ENCODE data around the gene RAD18.

RAD18 gene

DNA sequence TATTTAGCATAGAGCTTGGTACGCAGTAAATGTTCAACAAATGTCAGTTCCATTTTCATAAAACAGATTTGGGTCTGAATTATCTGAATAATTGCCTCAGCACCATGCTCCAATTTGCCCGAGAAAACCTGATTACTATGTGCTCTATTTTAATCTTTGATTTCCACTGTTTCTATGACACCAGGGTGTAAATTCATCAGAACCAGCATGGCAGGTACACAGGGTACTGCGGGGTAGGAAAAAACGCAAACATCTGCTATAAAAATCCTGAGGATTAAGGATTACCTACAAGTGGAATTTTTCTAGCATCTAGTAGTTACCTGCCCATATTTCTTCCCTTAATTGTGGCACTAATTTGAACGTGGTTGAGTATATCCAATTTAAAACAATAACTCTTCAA is 70.3 kb downstream of the RAD18 start:
- DNase-seq, result no peak

DNA sequence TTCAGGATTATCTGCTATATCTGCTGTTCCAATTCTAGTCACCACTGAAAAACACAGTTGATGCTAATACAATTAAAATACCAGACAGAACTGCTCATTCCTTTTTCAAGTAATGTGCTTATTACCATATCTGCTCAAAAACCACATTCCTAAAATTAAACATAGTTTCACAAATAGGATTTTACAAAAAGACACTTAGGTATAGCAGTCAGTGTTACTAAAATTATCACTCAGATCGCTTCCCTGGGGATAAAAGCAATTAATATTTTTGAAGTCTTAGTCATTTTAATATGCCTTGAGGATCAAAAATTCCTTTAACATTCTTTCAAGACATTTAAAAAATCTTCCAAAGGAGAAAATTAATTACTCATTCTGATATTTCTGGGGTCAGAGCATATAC is 71.5 kb downstream of the RAD18 start:
- DNase-seq, result no peak

DNA sequence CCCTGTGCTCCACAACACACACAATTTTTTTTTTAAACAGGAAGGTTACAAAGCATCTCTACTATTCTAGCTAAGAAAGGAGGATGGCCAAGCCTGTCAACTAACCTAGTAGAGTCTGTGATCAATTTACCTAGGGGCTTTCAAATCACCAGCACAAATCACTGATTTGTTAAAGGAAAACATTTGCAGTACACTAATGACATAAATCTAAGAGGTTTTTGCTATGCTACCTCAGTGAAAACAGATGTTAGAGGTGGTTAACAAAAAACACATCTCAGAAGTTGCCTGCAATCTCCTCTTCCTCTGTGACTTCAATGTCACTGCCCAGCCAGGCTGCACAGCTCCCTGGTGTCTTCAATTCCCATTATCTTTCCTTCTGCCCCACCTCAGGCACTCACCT is 72.0 kb downstream of the RAD18 start:
- no peak for DNase-seq

DNA sequence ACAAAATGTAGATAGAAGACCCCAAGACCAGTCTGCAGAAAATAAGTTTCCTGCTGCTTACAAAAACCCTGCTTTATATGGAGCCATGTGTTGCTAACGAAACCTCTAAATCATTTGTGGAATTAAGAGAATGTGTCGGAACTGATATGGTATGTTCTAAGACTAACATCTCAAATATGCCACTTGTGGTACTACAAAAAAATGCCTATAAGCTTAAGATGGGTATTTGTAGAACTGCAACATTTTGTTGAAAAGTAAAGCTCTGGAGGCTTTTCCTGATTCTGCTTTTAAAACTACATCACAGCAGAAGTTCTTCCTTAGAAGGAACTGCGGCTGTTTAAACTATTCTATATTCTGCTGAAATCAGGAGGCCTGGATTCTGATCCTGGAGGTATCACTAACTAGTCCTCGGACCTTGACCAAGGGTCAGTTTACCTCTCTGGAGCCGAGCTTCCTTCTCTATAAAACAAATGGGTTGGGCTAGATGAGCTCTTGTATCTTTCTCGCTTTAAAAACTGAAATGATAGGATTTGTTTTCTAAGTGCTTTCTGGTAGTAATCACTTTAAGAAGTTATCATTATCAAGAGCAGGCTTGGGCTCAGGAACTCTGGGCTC is 74.9 kb downstream of the RAD18 start:
- no peak for DNase-seq

DNA sequence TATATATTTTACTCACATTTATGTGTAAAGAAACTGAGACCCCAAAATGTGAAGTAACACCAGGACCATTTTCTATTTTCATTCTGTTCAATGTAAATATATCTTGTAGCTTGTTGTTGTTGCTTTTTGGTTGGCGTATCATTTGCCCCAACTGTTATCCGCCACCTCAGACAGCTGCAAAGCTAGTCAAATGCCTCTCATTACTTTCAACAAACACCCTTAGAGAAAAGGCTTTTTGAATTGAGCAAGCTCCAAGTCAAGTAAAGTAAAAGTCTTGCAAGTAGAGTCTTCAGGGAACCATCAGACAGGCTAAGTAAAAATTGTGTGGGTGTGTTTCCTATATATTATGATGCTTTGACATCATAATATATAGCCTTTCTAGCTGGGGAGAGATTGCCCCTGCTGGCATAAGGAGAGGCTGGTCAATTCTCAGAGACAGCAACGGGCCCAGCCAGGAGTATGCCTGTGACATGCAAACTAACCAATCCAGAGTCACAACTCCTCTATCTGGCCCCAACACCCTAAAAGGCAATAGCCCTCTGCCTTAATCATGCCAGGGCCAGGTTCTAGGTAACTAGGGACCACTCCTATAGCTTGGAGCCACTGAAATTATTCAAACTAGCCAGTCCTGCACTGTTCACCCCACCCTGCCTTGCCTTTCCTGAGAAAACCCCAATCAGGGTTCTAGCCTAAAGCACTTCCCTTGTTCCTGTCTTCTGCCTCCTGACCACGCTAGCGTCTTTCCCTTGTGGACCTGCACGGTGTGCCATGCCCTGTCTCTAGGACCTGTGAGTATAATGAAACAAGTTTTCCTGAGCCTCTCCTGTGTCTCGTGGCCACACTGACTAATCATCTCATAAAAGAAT is 75.6 kb downstream of the RAD18 start:
- DNase-seq, result no peak

DNA sequence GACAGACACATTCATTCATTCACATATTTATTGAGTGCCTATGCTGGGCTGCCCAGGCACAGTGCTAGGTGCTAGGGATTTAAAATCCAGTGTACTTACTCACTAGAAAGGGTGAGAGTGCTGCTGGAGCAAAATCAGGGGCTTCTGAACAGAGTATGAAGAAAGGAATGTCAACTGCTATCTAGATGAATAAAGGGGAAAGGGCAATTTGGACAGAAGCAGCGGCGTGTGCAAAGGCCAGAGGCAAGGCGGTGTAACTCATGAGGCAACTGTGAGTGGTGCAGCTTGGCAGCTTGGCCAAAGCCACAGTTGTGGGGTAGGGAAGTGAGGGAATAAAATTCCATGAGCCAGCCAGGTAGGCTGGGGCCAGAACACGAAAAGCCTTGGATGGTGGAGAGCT is 76.7 kb downstream of the RAD18 start:
- no peak for DNase-seq

DNA sequence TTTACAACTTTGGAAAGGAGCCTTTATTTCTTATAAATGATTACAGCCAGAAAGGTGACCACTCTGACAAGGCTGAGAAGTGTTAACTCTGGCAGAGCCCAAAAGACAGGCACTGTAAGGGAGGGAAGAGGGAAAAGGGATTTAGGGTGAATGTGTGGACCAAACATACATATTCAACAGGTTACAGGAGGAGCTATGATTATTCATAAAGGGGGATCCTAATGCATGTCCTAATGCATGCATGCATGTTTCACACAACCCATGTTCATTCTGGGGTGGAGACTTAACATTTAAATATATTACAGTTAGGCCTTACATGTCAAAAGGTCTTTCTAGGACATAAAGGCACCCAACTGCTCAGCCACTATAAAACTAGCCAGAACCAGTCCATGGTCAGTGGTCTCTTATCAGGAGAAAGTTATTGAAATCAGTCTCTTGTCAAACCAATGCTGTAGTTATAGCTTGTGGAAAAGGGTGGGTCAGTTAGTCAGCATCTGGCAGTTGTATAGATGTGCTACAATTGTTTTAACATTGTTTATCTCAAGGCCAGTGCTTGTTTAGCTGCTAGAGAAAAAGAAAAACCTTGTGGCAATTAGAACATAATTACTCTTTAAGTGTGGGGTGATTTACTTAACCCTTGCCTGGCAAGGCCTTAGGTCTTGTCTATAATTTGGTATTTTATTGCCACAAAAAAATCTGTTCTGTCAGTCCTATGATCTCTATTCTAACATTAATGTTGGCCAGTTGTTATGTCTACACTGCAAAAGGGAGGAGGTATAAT is 77.5 kb downstream of the RAD18 start:
- DNase-seq, result no peak

DNA sequence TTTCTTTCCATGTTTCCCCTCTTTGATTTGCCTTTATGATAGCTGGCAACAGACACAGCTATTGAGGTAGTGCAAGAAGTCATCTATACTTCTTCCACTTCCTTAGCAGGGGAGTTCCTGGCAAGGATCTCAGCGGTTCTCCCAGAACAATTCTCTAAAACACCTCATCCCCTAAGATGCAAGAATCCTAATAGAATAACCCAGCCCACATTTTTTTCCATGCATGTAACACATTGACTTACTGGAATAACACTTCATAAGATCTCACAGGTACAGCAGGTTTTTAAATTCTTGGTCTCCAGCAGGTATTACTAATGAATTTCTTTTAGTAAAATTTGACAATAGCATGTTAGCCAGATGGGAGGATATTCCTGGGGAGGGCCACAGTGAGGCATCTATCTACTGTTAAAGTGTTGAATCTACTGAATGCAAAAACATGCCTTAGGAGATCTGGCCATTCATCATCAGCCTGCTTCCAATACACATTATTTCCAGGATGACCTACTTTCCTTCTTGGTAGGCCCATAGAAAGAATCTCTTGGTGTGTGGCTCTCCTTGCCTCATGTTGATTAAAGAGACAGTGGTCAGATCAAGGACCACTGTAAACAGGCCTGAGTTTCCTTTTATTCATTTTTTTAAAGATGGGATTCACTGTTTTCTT is 78.5 kb downstream of the RAD18 start:
- no peak for DNase-seq

DNA sequence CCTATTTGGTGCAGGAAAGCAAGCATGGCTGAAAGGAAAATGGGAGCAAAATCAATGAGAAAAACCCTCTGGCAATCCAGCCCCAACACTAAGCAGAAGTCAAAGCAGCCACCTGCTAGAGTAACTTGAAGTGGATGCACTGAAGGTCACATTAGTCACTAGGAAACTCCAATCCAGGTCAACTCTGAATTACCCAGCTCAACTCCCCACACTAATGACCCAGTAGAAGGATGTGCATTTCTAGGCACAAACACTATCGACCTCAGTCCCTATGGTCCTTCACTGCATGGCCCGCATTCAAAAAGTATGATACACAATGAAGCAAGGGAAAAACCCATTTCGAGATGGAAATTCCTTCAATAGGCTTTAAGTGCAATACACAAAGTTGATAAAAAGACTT is 80.6 kb downstream of the RAD18 start:
- DNase-seq, result no peak

DNA sequence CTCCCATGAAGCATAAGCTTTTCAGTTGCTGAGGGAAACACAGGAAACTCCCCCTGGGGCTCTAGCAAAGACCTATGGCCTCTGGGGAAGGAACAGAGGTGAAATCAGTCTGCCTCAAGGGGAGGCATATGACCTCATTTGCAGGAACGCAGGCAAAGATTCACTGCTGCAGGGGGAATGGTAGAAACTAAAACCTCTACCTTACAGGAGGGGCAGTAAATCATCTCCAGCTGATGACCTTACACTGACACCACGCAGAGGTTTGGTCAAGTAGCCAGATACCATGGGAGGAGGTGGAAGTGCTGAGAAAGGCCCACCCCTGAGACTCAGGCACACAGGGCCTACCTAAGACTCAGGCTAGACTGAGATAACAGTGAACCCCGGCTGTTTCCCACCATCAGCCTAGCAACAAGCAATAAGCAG is 81.1 kb downstream of the RAD18 start:
- DNase-seq, result no peak

DNA sequence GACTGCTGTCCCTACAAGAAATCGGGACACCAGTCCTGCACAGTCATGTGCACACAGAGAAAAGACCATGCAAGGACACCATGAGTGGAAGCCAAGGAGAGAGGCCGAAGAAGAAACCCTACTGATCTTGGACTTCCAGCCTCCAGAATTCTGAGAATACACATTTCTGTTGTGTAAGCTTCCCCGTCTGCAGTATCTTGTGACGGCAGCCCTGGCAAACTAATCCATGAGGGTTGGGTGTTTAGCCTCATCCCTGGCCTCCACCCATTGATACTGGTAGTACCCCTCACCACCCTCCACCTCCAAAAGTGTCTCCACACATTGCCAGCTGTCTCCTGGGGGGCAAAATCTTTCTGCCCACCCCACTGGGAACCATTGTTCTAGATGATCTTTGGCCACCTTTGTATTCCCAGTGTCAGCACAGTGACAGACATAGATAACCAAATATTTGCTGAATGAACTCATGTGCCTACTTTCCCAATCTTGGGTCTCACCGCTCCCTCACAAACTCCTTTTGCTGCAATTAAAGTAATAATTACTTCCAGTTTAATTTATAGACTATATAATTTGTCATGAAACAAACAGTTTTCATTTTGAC is 83.8 kb downstream of the RAD18 start:
- DNase-seq, result no peak

DNA sequence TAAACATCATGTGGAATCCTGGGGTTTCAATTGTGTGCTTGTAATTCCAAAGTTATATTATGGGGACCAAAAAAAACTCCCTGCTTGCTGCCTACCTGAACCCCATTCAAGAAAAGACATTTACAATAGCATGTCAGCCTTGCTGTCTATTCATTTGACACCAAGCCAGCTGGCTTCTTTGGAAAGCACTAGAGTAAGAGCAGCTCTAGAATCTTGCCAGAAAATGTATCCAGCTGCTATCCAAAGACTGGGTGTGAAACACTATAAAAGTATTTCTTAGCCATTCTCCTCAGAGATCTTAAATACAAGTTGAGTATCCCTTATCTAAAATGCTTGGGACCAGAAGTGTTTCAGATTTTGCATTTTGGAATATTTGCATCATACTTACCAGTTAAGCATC is 87.4 kb downstream of the RAD18 start:
- DNase-seq, result no peak

DNA sequence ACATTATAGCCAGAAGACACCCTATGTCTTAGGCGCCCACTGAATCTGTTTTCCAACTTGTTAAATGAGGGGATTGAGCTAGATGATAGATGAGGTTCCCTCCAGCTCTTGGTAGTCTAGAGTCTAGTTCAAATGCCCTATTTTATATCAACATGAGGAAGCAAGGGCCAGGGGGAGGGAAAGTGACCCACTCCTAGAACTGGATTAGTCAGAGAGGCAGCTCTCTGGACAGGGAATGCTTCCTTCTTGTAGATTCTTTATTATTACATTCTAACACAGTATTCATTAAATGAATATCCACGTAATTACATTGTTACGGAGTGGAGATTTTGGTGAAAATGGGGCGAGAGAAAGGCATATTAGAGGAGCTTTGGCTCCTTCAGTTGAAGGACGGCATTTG is 89.5 kb downstream of the RAD18 start:
- DNase-seq, result no peak

DNA sequence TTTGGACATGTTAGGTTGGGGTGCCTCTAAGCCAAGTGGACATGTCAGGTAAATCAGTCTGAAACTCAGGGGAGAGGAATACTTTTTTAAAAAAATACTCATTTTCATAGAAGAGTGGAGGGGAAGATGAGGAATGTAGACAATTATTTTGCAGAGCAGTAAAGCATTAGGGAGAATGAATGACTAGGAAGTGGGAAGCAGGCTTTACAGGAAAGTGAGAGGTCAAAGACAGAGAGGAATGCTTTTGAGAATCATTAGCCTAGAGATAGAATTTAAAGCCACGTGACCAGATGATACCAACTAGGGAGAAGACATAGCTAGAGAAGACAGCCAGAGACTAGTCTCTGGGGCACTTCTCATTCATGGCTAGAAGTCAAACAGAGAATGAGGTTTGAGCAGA is 91.0 kb downstream of the RAD18 start:
- DNase-seq, result no peak

DNA sequence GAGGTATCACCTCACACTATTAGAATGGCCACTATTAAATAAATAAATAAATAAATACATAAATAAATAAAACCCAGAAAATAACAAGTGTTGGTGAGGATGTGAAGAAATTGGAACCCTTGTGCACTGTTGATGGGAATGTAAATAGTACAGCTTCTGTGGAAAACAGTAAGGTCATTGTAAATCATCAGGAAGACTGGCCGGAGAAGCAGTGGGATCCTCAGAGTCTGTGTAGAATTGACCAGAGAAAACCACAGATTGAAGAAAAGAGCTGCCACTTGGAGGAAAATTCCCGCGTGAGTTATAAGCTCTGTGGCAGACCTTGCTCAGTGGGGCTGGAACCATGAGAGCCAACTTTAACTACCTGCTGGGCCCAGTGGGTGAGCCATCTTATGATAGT is 92.0 kb downstream of the RAD18 start:
- no peak for DNase-seq

DNA sequence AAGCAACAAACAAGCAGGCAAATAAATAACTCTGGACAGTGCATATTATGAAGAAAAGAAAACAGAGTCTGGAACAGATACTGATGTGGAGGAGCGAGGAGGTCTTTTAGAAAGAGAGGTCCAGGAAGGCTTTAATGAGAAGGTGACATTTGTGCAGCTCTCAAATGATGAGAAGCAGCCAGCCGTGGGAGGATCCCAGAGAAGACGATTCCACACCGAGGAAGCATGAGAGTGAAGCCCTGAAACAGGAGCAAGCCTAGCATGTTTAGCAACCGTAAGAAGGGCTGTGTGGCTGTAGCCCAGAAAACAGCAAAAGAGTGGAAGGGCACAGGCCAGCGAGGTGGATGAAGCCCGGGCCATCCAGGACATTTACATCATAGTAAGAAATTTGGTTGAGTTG is 93.1 kb downstream of the RAD18 start:
- DNase-seq, result no peak

DNA sequence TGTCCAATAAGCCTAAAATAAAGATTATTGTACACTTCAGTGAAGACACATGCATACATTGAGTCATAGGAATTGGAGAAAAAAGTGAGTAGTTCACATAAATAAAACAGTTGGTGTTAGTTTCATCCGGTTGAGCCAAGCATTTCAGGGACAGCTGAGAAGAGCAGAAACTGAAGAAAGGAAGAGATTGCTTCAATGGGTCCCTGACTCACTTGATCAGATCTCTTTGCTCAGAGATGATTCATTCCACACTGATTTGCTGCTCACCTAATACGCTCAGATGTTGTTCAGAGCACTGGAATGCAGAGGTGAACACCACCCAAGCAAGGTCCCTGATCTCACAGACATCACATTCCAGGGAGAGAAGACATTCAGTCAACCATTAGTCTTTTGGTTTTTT is 93.7 kb downstream of the RAD18 start:
- DNase-seq, result no peak

DNA sequence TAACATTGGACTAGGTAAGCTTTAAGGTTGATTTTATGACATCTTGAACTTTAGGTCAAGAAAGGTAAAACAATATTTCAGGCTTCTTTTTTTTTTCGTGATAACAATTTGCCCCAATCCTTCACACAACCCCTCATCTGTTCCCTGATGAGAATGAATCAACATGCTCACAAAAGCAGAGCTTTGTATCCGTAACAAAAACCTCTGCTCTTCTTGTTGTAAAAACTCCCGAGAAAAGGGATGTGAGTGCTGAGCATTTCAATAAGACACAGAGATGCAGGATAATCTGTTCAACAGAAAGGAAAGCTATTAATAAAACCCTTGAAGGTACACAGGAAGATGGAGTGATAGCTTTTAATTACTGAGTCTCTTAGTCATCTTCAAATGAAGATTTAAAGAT is 94.3 kb downstream of the RAD18 start:
- DNase-seq, result no peak

DNA sequence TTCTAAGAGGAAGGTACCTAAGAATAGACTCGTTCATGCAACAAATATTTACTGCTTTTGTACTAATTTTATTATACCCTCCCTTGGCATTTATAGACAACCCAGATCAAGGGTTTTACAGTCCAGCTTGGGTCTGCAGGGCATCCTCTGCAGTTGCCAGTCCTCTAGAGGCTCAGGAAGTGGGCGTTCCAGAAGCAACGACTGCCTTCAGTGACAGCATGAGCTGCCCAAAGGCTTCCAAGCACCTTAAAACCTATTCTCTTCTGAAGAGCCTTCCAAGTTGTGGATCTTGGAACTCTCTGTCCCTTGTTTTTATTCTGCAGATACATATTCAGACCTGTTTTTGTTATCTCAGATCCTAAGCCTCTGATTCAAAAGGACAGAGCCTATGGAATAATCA is 95.6 kb downstream of the RAD18 start:
- no peak for DNase-seq

DNA sequence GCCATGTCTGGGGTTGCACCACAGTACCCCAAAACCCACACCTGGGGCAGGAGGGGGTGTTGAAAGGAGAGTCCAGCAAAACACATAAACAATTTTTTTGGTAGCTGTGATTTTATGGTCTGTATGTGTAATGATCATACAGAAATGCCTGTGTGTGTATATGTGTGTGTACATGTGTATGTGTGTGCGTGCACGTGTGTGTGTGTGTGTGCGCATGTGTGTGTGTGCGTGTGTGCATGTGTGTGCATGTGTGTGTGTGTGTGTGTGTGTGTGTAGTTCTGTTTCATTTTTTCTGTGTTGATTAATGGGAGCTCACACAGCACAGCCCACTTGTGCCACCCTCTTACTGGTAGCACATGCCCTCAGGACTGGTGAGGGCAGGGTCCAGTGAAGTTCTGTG is 97.6 kb downstream of the RAD18 start:
- DNase-seq, result no peak

DNA sequence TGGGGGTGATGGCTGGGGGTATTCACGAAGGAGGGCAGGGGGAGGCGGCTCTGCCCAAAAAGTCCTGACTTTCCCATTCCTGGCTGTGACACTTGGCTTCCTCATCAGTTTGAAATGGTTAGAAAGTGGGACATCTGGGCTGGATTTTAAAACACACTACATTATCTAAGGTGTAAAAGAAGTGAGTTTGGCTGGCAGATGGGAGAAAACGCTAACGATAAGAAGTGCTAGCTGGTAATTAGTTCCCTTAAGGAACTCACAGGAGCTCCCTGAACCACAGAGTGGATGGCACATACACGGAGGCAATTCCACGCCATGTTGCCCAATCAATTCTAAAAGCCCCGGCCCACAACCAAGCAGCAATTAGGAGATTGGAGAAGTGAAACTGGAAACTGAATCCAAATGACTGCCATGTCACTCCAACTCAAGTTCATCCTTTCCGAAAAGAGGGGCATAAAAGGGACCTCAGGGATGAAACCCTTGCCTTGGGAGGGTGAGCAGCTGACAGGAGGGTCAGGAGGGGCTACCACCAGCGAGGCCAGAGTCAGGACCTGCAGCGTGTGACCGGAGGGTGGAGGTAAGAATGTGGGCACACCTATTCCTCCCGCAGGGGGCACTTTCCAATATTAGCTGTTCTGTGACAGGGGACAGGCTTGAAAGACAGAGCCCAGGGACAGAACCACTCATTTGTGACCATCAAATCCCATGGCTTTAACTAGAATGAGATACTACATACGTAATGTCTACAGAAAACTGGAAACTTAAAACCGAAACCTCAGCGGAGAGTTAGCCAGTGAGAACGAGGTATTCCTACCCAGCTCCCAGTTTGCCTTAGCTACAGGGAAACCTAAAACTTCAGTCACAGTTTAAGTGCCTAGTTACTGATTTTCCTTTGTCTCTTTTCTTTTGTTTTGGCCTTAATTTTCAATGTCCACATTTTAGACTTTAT is 98.6 kb downstream of the RAD18 start:
- DNase-seq, result no peak

DNA sequence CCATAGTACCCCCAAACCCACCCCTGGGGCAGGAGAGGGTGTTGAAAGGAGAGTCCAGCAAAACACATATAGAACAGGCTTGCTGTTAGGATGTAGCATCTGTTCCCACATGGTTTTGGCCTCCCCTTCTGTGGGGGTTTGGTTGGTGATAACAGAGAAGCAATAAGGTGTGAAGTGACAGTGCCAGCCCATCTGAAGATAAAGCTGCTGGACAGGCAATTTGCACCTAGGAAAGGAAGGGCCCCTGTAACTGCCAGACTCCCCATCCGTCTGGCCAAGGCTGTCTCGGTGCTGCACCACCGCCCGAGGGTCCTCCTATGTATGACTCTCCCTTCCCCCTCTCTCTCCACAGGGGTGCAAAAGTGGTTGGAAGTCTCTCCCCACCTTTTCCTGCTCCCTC is 99.4 kb downstream of the RAD18 start:
- DNase-seq, result no peak
